ENCODE measurements around the gene FNDC1. TPM values are rescaled to one million over a fixed set of nuclear protein-coding genes. Genes with fewer than 3 reads are reported as not detected.

FNDC1 gene
- total RNA-seq, 6 experiments from 2014 or later: 0.02 to 2.7 (median 0.85) TPM

DNA sequence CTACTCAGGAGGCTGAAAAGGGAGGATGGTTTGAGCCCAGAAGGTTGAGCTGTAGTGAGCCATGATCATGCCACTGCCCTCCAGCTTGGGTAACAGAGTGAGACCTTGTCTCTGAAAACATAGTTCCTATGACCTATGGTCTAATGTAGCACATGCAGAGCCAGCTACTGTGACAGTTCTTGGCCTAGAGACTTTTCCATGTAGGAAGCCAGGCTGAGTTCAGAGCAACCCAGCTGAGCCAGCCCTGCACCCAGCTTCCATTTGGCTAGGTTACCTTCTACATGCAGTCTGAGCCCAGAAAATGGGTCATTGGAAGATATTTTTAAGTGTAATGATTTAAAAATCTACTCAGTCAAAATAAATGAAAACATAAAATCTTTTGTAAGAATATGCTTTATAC is 92.8 kb downstream of the FNDC1 start:
- Histone ChIP-seq H3K4me1 (peaks cover 0 to 26% (median 0%) of the 10 kb centered on the region in 4 donors), H3K9me3 (no peaks in the 10 kb centered on the region), H3K27ac (no peak overlapping the region), H3K4me3 (no peak overlapping the region), H3K27me3 (no peaks in the 10 kb centered on the region), H3K36me3 (no peaks in the 10 kb centered on the region)
- intact Hi-C loops (cut with DNase I): no loop called here
- ATAC-seq: peak in 1 of 4 donors; percentile 79
- no peak for DNase-seq
- TF ChIP-seq, protein P1, sequence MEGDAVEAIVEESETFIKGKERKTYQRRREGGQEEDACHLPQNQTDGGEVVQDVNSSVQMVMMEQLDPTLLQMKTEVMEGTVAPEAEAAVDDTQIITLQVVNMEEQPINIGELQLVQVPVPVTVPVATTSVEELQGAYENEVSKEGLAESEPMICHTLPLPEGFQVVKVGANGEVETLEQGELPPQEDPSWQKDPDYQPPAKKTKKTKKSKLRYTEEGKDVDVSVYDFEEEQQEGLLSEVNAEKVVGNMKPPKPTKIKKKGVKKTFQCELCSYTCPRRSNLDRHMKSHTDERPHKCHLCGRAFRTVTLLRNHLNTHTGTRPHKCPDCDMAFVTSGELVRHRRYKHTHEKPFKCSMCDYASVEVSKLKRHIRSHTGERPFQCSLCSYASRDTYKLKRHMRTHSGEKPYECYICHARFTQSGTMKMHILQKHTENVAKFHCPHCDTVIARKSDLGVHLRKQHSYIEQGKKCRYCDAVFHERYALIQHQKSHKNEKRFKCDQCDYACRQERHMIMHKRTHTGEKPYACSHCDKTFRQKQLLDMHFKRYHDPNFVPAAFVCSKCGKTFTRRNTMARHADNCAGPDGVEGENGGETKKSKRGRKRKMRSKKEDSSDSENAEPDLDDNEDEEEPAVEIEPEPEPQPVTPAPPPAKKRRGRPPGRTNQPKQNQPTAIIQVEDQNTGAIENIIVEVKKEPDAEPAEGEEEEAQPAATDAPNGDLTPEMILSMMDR (IDR thresholded peaks at IDR 0.05): no peak
- no peak for TF ChIP-seq POLR2A (IDR thresholded peaks at IDR 0.05)

DNA sequence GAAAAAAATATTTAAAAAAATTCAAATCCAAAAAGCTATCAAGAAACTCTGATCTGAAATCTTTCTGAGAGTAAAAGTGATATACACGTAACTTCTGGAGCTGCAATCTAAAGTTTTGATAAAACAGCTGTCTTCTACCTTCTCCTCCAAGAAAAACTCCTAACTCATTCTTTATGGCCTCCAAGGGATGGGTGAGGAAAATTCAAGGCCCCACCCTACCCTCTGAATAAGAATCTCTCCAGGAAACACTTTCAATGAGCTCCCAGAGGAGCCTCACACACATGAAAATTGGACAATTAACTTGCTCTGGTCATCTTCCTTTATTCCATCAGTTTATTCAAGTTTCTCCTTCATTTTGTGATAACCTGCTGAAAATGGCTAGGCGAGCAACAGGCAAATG is 93.4 kb downstream of the FNDC1 start:
- TF ChIP-seq POLR2A (IDR thresholded peaks at IDR 0.05): no peak
- TF ChIP-seq, protein P1 (IDR thresholded peaks at IDR 0.05): no peak
- no peak for ATAC-seq
- Histone ChIP-seq H3K4me1 (peaks cover 0 to 25% (median 0%) of the 10 kb centered on the region in 4 donors), H3K4me3 (no peak overlapping the region), H3K9me3 (no peaks in the 10 kb centered on the region), H3K27me3 (no peaks in the 10 kb centered on the region), H3K27ac (no peak overlapping the region), H3K36me3 (no peaks in the 10 kb centered on the region)
- no peak for DNase-seq
- 86% methylated on average over 2 of the region's 2 CpGs for WGBS (ENCODE audit: insufficient coverage, low coverage, low lambda C conversion rate, missing lambda C conversion rate)
- intact Hi-C loops (cut with DNase I): no loop called here

DNA sequence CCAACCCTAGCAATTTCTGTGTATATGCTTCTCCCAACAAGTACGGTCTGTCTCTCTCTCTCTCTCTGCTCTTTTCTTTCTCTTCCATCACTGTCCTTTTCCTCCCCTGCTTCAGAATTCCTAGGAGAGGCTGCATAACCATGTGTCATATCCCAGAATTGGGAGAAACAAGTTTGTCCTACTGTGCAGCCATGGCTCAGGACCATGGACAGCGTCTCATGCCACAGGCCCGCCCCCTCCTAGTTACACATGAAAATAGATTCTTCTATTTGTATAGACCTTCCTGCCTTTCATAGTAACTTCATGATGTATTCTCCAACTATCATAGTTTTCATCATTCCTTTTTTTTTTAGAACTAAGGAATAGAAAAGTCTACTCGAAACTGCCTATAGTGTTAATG is 98.0 kb downstream of the FNDC1 start:
- H3K4me1 ChIP-seq: no peaks in the 10 kb centered on the region
- no peaks in the 10 kb centered on the region for H3K36me3 ChIP-seq
- no peak overlapping the region for H3K4me3 ChIP-seq
- TF ChIP-seq, protein P1 (IDR thresholded peaks at IDR 0.05): no peak
- TF ChIP-seq POLR2A (IDR thresholded peaks at IDR 0.05): no peak
- no peak for DNase-seq
- WGBS (ENCODE audit: insufficient coverage, low coverage, low lambda C conversion rate, missing lambda C conversion rate): 70% methylated on average over 4 of the region's 4 CpGs
- H3K27me3 ChIP-seq: no peaks in the 10 kb centered on the region
- H3K27ac ChIP-seq: no peak overlapping the region
- intact Hi-C loops (cut with DNase I): no loop called here
- ATAC-seq: no peak
- H3K9me3 ChIP-seq: no peaks in the 10 kb centered on the region

DNA sequence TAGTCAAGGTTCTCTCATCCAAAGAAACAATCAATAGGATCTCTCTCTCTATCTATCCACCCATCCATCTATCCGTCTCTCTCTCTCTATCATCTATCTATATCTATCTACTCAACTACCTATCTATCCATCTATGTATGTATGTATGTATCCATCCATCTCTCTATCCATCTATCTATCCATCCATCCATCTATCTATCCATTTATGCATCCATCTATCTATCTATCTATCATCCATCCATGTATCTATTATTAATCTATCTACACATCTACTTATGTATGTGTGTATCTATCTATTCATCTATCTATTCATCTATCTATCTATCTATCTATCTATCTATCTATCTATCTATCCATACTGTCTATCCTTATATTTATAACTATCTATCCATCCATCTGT is 99.3 kb downstream of the FNDC1 start:
- H3K4me3 ChIP-seq: no peak overlapping the region
- H3K27ac ChIP-seq: no peak overlapping the region
- intact Hi-C loops (cut with DNase I): no loop called here
- H3K4me1 ChIP-seq: no peaks in the 10 kb centered on the region
- no peak for DNase-seq
- ATAC-seq: no peak
- H3K9me3 ChIP-seq: no peaks in the 10 kb centered on the region
- WGBS (ENCODE audit: insufficient coverage, low coverage, low lambda C conversion rate, missing lambda C conversion rate): 63% methylated on average over 1 of the region's 1 CpG
- H3K36me3 ChIP-seq: no peaks in the 10 kb centered on the region
- H3K27me3 ChIP-seq: no peaks in the 10 kb centered on the region
- TF ChIP-seq POLR2A (IDR thresholded peaks at IDR 0.05): no peak
- TF ChIP-seq, protein P1 (IDR thresholded peaks at IDR 0.05): no peak

DNA sequence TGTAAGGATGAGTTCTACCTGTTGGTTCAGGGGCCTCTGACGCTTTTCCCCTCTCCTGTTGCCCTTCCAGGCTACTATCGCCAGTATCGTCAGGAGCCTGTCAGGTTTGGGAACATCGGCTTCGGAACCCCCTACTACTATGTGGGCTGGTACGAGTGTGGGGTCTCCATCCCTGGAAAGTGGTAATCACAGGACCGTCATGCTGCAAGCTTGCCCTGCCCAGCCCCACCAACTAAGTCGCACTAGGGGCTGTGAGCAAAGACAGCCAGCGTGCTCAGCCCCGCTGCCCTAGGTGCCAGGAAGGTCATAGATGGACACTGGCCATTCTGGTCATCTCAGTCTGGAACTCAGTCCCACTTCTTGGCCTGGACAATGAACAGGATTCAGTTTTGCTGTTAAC is 102.1 kb downstream of the FNDC1 start:
- H3K9me3 ChIP-seq: no peaks in the 10 kb centered on the region
- TF ChIP-seq POLR2A (IDR thresholded peaks at IDR 0.05): no peak
- TF ChIP-seq, protein P1 (IDR thresholded peaks at IDR 0.05): no peak
- DNase-seq: no peak
- H3K36me3 ChIP-seq: no peaks in the 10 kb centered on the region
- 100% methylated on average over 2 of the region's 10 CpGs for WGBS (ENCODE audit: insufficient coverage, low coverage, low lambda C conversion rate, missing lambda C conversion rate)
- H3K27me3 ChIP-seq: no peaks in the 10 kb centered on the region
- no peak for ATAC-seq
- intact Hi-C loops (cut with DNase I): no loop called here
- no peak overlapping the region for H3K27ac ChIP-seq
- H3K4me3 ChIP-seq: no peak overlapping the region
- H3K4me1 ChIP-seq: no peaks in the 10 kb centered on the region
